GM23338 (cell line): ENCODE measurements around the gene WDR1. TPM values are rescaled to one million over a fixed set of nuclear protein-coding genes. Genes with fewer than 3 reads are reported as not detected.

Experiments used
- ATAC-seq: fragments of 200-7000 bp; cut with Tn5 transposase; 3 replicates; pipeline ENCODE4 v1.9.1; 2020
- DNase-seq: peaks from one replicate; pipeline ENCODE4 v3.0.0-alpha.2; 2015; ENCODE audit warnings: low spot score
- H2AFZ ChIP-seq: fragments of 200-600 bp; sonication (generic); 2 replicates; pipeline ENCODE4 v1.8.0; 2016; ENCODE audit warnings: antibody characterized with exemption, mild to moderate bottlenecking, moderate library complexity
- H3F3A ChIP-seq: fragments of 200-600 bp; sonication (generic); replicated peaks from 2 replicates; pipeline ENCODE4 v1.8.0; 2017; ENCODE audit warnings: antibody characterized with exemption, mixed run types, low read depth
- H3K27ac ChIP-seq: fragments of 200-600 bp; sonication (generic); 2 replicates; pipeline ENCODE4 v1.6.1; 2016; ENCODE audit warnings: low read depth
- H3K27me3 ChIP-seq: fragments of 200-600 bp; sonication (generic); 2 replicates; pipeline ENCODE4 v1.8.0; 2016; ENCODE audit warnings: mild to moderate bottlenecking, mixed run types, moderate library complexity; ENCODE audit not compliant: insufficient read depth
- H3K36me3 ChIP-seq: fragments of 200-600 bp; sonication (generic); 2 replicates; pipeline ENCODE4 v1.8.0; 2016; ENCODE audit warnings: mild to moderate bottlenecking; ENCODE audit not compliant: insufficient read depth
- H3K4me1 ChIP-seq: fragments of 200-600 bp; sonication (generic); 2 replicates; pipeline ENCODE4 v1.8.0; 2016; ENCODE audit warnings: mild to moderate bottlenecking, moderate library complexity; ENCODE audit not compliant: insufficient read depth
- H3K4me2 ChIP-seq: fragments of 200-600 bp; sonication (generic); 2 replicates; pipeline ENCODE4 v1.7.1; 2017; ENCODE audit warnings: mixed run types
- H3K4me3 ChIP-seq: fragments of 200-600 bp; sonication (generic); 2 replicates; pipeline ENCODE4 v1.6.1; 2016; ENCODE audit warnings: mixed run types
- H3K79me2 ChIP-seq: fragments of 200-600 bp; sonication (generic); replicated peaks from 2 replicates; pipeline ENCODE4 v1.8.0; 2017; ENCODE audit warnings: mild to moderate bottlenecking; ENCODE audit not compliant: insufficient read depth
- H3K9me2 ChIP-seq: fragments of 200-600 bp; sonication (generic); 2 replicates; pipeline ENCODE4 v1.8.0; 2017; ENCODE audit not compliant: insufficient read depth
- H4K20me1 ChIP-seq: fragments of 200-600 bp; sonication (generic); replicated peaks from 2 replicates; pipeline ENCODE4 v1.8.0; 2017; ENCODE audit warnings: mild to moderate bottlenecking; ENCODE audit not compliant: insufficient read depth
- H3K27ac Mint-ChIP-seq: 2 replicates; pipeline ENCODE4 v1.8.0; 2020; ENCODE audit warnings: inconsistent platforms, mild to moderate bottlenecking, moderate library complexity, mixed read lengths
- H3K27me3 Mint-ChIP-seq: 3 replicates; pipeline ENCODE4 v1.8.0; 2022; ENCODE audit warnings: low read depth, mild to moderate bottlenecking, moderate library complexity, mixed read lengths, inconsistent platforms; ENCODE audit not compliant: insufficient read depth, poor library complexity
- H3K36me3 Mint-ChIP-seq: 3 replicates; pipeline ENCODE4 v1.8.0; 2021; ENCODE audit warnings: low read depth, mild to moderate bottlenecking, inconsistent platforms, moderate library complexity, mixed read lengths
- H3K4me1 Mint-ChIP-seq: 3 replicates; pipeline ENCODE4 v1.8.0; 2020; ENCODE audit warnings: mild to moderate bottlenecking, inconsistent platforms, mixed read lengths
- H3K4me3 Mint-ChIP-seq: 3 replicates; pipeline ENCODE4 v1.8.0; 2021; ENCODE audit warnings: moderate library complexity, mild to moderate bottlenecking, inconsistent platforms, mixed read lengths
- H3K9me3 Mint-ChIP-seq: 3 replicates; pipeline ENCODE4 v1.8.0; 2020; ENCODE audit warnings: moderate library complexity, mild to moderate bottlenecking, inconsistent platforms, mixed read lengths
- CREB1 ChIP-seq: fragments of 250-450 bp; sonication (Bioruptor Pico); IDR thresholded peaks from 2 replicates; pipeline ENCODE4 v1.5.0; 2020; ENCODE audit warnings: low read depth, mild to moderate bottlenecking, moderate library complexity
- EZH2phosphoT487 ChIP-seq: fragments of 200-600 bp; sonication (generic); IDR thresholded peaks from one replicate; pipeline ENCODE4 v1.8.1; 2018; ENCODE audit warnings: antibody characterized with exemption; ENCODE audit not compliant: unreplicated experiment
- JUNB ChIP-seq: IDR thresholded peaks from one replicate; pipeline ENCODE4 v1.6.1; 2016; ENCODE audit warnings: antibody characterized with exemption; ENCODE audit not compliant: unreplicated experiment
- NANOG ChIP-seq: IDR thresholded peaks from 2 replicates; pipeline ENCODE4 v1.6.1; 2016; ENCODE audit warnings: antibody characterized with exemption, borderline replicate concordance
- POLR2AphosphoS5 ChIP-seq: IDR thresholded peaks from 2 replicates; pipeline ENCODE4 v1.6.1; 2016; ENCODE audit warnings: antibody characterized with exemption, low read depth
- STAT1 ChIP-seq: IDR thresholded peaks from one replicate; pipeline ENCODE4 v1.6.1; 2016; ENCODE audit warnings: antibody characterized with exemption; ENCODE audit not compliant: unreplicated experiment
- ZNF114 ChIP-seq: fragments of 250-450 bp; sonication (Bioruptor Pico); IDR thresholded peaks from 2 replicates; pipeline ENCODE4 v1.5.0; 2020; ENCODE audit warnings: mild to moderate bottlenecking, moderate library complexity
- ZNF331 ChIP-seq: fragments of 250-450 bp; sonication (Bioruptor Pico); IDR thresholded peaks from 2 replicates; pipeline ENCODE4 v1.5.0; 2020; ENCODE audit warnings: low read depth, mild to moderate bottlenecking, moderate library complexity
- ZNF462 ChIP-seq: fragments of 250-450 bp; sonication (Bioruptor Pico); IDR thresholded peaks from 2 replicates; pipeline ENCODE4 v1.5.0; 2020; ENCODE audit warnings: mild to moderate bottlenecking, moderate library complexity
- polyA plus RNA-seq: library from polyadenylated mRNA; unstranded; fragments of >200 nt; fragmentation: Nextera tagmentation; extraction: Ambion mirVana; gene quantifications from 2 replicates; pipeline ENCODE4 v1.2.1, GENCODE V29; 2016
- total RNA-seq: library from RNA; depleted of rRNA; stranded (reverse); fragments of >200 nt; shearing (Covaris generic); gene quantifications from 2 replicates; pipeline ENCODE4 v1.2.3, GENCODE V29; 2014
- TF ChIP-seq, protein P1 (sequence below): IDR thresholded peaks from one replicate; pipeline ENCODE4 v1.6.1; 2018; ENCODE audit warnings: antibody characterized with exemption; ENCODE audit not compliant: unreplicated experiment
- TF ChIP-seq, protein P2 (sequence below): IDR thresholded peaks from 2 replicates; pipeline ENCODE4 v1.6.1; 2016; ENCODE audit warnings: antibody characterized with exemption

WDR1 gene
- total and polyA plus RNA-seq, 2 experiments from 2014 or later = 93.2 to 248 TPM

- TF ChIP-seq, protein P1, sequence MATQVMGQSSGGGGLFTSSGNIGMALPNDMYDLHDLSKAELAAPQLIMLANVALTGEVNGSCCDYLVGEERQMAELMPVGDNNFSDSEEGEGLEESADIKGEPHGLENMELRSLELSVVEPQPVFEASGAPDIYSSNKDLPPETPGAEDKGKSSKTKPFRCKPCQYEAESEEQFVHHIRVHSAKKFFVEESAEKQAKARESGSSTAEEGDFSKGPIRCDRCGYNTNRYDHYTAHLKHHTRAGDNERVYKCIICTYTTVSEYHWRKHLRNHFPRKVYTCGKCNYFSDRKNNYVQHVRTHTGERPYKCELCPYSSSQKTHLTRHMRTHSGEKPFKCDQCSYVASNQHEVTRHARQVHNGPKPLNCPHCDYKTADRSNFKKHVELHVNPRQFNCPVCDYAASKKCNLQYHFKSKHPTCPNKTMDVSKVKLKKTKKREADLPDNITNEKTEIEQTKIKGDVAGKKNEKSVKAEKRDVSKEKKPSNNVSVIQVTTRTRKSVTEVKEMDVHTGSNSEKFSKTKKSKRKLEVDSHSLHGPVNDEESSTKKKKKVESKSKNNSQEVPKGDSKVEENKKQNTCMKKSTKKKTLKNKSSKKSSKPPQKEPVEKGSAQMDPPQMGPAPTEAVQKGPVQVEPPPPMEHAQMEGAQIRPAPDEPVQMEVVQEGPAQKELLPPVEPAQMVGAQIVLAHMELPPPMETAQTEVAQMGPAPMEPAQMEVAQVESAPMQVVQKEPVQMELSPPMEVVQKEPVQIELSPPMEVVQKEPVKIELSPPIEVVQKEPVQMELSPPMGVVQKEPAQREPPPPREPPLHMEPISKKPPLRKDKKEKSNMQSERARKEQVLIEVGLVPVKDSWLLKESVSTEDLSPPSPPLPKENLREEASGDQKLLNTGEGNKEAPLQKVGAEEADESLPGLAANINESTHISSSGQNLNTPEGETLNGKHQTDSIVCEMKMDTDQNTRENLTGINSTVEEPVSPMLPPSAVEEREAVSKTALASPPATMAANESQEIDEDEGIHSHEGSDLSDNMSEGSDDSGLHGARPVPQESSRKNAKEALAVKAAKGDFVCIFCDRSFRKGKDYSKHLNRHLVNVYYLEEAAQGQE = no peak
These were observed 45.2 kb upstream of the WDR1 start (continued) for GRCh38 chr4:10161840-10162239.

DNA sequence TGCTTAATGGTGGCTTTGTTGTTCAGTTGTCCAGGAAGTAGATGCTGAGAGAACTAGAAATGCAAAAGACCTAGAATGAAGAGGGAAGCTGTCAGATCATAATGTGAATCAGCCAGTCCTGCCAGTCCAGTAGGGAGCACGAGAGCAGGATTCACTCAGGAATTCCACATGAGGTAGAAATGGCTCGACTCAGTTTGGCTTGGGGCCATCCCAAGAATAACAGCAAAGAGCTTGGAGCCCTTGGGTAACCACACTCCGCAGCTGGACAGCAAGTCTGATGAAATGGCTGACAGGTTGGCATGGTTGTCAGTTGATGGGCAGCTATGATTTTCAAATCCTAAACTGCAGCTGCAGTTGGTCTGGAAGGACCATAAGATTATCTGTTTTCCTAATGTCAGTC is 44.5 kb upstream of the WDR1 start:
- DNase-seq = no peak
- H4K20me1 ChIP-seq = no peaks in the 10 kb centered on the region
- no peaks in the 10 kb centered on the region for H3K36me3 ChIP-seq
- Mint-ChIP-seq H3K27me3 (peaks cover 3% of the 10 kb centered on the region), H3K4me3 (no peak overlapping the region), H3K27ac (no peak overlapping the region), H3K9me3 (no peaks in the 10 kb centered on the region), H3K4me1 (peaks cover 7% of the 10 kb centered on the region; the same call in 2 of the 3 replicates), H3K36me3 (no peaks in the 10 kb centered on the region)
- H3K9me2 ChIP-seq = no peaks in the 10 kb centered on the region
- no peaks in the 10 kb centered on the region for H3K27me3 ChIP-seq
- no peaks in the 10 kb centered on the region for H3K4me1 ChIP-seq
- no peak overlapping the region for H3K4me3 ChIP-seq
- ATAC-seq = no peak
- no peak overlapping the region for H3K27ac ChIP-seq
- no peaks in the 10 kb centered on the region for H3K79me2 ChIP-seq
- H2AFZ ChIP-seq = no peak overlapping the region
- H3F3A ChIP-seq = no peaks in the 10 kb centered on the region
- no peak overlapping the region for H3K4me2 ChIP-seq
- TF ChIP-seq, protein P1 = no peak
- TF ChIP-seq ZNF114 (CRISPR knock-in tag) (no peak), STAT1 (no peak), EZH2phosphoT487 (no peak), ZNF462 (CRISPR knock-in tag) (no peak), CREB1 (CRISPR knock-in tag) (no peak), ZNF331 (CRISPR knock-in tag) (no peak), NANOG (no peak), POLR2AphosphoS5 (no peak), JUNB (no peak)
- TF ChIP-seq, protein P2, sequence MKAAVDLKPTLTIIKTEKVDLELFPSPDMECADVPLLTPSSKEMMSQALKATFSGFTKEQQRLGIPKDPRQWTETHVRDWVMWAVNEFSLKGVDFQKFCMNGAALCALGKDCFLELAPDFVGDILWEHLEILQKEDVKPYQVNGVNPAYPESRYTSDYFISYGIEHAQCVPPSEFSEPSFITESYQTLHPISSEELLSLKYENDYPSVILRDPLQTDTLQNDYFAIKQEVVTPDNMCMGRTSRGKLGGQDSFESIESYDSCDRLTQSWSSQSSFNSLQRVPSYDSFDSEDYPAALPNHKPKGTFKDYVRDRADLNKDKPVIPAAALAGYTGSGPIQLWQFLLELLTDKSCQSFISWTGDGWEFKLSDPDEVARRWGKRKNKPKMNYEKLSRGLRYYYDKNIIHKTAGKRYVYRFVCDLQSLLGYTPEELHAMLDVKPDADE = no peak
